GM18511 (cell line): ENCODE measurements around the gene PTEN.
"Not testable (repeated sequence)": the region's sequence is repeated elsewhere in the genome, so short reads cannot be mapped to it uniquely, and the experiment has no call there.

Experiments
- ATAC-seq: cut with Tn5 transposase; IDR thresholded peaks from one replicate; pipeline ENCODE4 v1.9.1; 2021; ENCODE audit warnings: mild to moderate bottlenecking, moderate library complexity; ENCODE audit not compliant: unreplicated experiment

Gene PTEN

GRCh38 chr10:87868277-87868676 lies 4.9 kb downstream of the PTEN start:
- ATAC-seq: no peak

GRCh38 chr10:87869139-87869538 lies 5.7 kb downstream of the PTEN start:
- not testable (repeated sequence) for ATAC-seq

- no peak for ATAC-seq
Observed at GRCh38 chr10:87869773-87870551, 6.5 kb downstream of the PTEN start.

GRCh38 chr10:87872828-87873227 lies 9.4 kb downstream of the PTEN start:
- no peak for ATAC-seq

- ATAC-seq: no peak
Observed at GRCh38 chr10:87873656-87874055, 10.2 kb downstream of the PTEN start.

- ATAC-seq: no peak
Observed at GRCh38 chr10:87875929-87876571, 12.6 kb downstream of the PTEN start.

- ATAC-seq: no peak
Observed at GRCh38 chr10:87878664-87879459, 15.4 kb downstream of the PTEN start.

GRCh38 chr10:87880336-87880735 lies 16.9 kb downstream of the PTEN start:
- ATAC-seq: no peak

- not testable (repeated sequence) for ATAC-seq
Observed at GRCh38 chr10:87881373-87882059, 18.1 kb downstream of the PTEN start.

- no peak for ATAC-seq
Observed at GRCh38 chr10:87882555-87883294, 19.3 kb downstream of the PTEN start.

- ATAC-seq: no peak
Observed at GRCh38 chr10:87886635-87887034, 23.2 kb downstream of the PTEN start.

GRCh38 chr10:87887146-87887545 lies 23.7 kb downstream of the PTEN start:
- ATAC-seq: no peak

- ATAC-seq: no peak
Observed at GRCh38 chr10:87887548-87888289, 24.3 kb downstream of the PTEN start.

- no peak for ATAC-seq
Observed at GRCh38 chr10:87895430-87895829, 32.0 kb downstream of the PTEN start.

GRCh38 chr10:87896216-87896615 lies 32.8 kb downstream of the PTEN start:
- ATAC-seq: no peak

- ATAC-seq: not testable (repeated sequence)
Observed at GRCh38 chr10:87897957-87898356, 34.5 kb downstream of the PTEN start.

- ATAC-seq: not testable (repeated sequence)
Observed at GRCh38 chr10:87903396-87903795, 40.0 kb downstream of the PTEN start.

GRCh38 chr10:87913156-87913921 lies 49.9 kb downstream of the PTEN start:
- no peak for ATAC-seq

GRCh38 chr10:87915406-87915805 lies 52.0 kb downstream of the PTEN start:
- ATAC-seq: no peak
